Lung (tissue), 12 donors: ENCODE data around the gene GOLGA8B. TPM values are rescaled to one million over a fixed set of nuclear protein-coding genes. Genes with fewer than 3 reads are reported as not detected.

Experiments
- ATAC-seq: fragments of 200-7000 bp; cut with Tn5 transposase; one replicate; pipeline ENCODE4 v1.9.1; 2020; ENCODE audit warnings: moderate number of reproducible peaks; ENCODE audit not compliant: insufficient read depth, low FRiP score
- DNase-seq, 3 donors: peaks; one replicate each; pipeline ENCODE4 v3.0.0-alpha.2; 2013 to 2017
- H3K27ac ChIP-seq, 2 donors: one replicate each; pipeline ENCODE4 v1.5.1; 2013; ENCODE audit warnings: mild to moderate bottlenecking in 2 of 2, moderate library complexity in 2 of 2, control low read depth in 1 of 2, inconsistent platforms in 1 of 2, low read depth in 1 of 2, low read length in 1 of 2
- H3K27me3 ChIP-seq, 3 donors: one replicate each; pipeline ENCODE4 v1.5.1; 2013; ENCODE audit warnings: low read length in 2 of 3; ENCODE audit not compliant: control insufficient read depth in 3 of 3, insufficient read depth in 3 of 3
- H3K36me3 ChIP-seq, 4 donors: one replicate each; pipeline ENCODE4 v1.5.1; 2013; ENCODE audit warnings: low read length in 4 of 4, mild to moderate bottlenecking in 1 of 4, moderate library complexity in 1 of 4; ENCODE audit not compliant: control insufficient read depth in 4 of 4, insufficient read depth in 4 of 4
- H3K4me1 ChIP-seq, 5 donors: one replicate each; pipeline ENCODE4 v1.5.1; 2013; ENCODE audit warnings: low read length in 5 of 5, mild to moderate bottlenecking in 2 of 5, moderate library complexity in 1 of 5; ENCODE audit not compliant: control insufficient read depth in 5 of 5, insufficient read depth in 5 of 5
- H3K4me3 ChIP-seq: one replicate; pipeline ENCODE4 v1.5.1; 2013; ENCODE audit warnings: mild to moderate bottlenecking, control low read depth, moderate library complexity
- H3K9ac ChIP-seq, 2 donors: one replicate each; pipeline ENCODE4 v1.5.1; 2013; ENCODE audit warnings: low read length in 2 of 2, control low read depth in 1 of 2; ENCODE audit not compliant: insufficient read depth in 1 of 2
- H3K9me3 ChIP-seq, 4 donors: one replicate each; pipeline ENCODE4 v1.5.1; 2013; ENCODE audit warnings: low read length in 3 of 4, mild to moderate bottlenecking in 1 of 4, moderate library complexity in 1 of 4; ENCODE audit not compliant: control insufficient read depth in 4 of 4, insufficient read depth in 3 of 4
- WGBS, 2 donors: extraction: QIAGEN DNeasy Blood & Tissue Kit; methylation state at CpG; one replicate each; pipeline ENCODE4 v1.1.7; 2013; 5-methylcytosine and 5-hydroxymethylcytosine counted together
- polyA plus RNA-seq, 2 donors: library from polyadenylated mRNA; stranded (reverse); fragments of 200-250 nt; gene quantifications; one replicate each; pipeline ENCODE4 v1.2.1, GENCODE V29; 2013
- total RNA-seq, 2 donors: library from RNA; depleted of rRNA in 1 of 2; stranded (reverse); fragments of >200 nt in 1 of 2; gene quantifications; one replicate each; pipeline ENCODE4 v1.2.1, GENCODE V29; 2014 to 2021
- TF ChIP-seq, protein P1 (sequence below): IDR thresholded peaks from 2 replicates; pipeline ENCODE4 v1.5.1; 2012; ENCODE audit warnings: mild to moderate bottlenecking; ENCODE audit errors: control extremely low read depth, extremely low read depth
- donor health status: control.
- donor health status: control.
- donor health status: Bipolar disorder and iron deficiency.
- donor health status: healthy.
- donor health status: DM: yes; HTN: yes; CAD: no.

GOLGA8B gene
- total and polyA plus RNA-seq, 4 donors: 5.9 to 92.3 (median 67.0) TPM

DNA sequence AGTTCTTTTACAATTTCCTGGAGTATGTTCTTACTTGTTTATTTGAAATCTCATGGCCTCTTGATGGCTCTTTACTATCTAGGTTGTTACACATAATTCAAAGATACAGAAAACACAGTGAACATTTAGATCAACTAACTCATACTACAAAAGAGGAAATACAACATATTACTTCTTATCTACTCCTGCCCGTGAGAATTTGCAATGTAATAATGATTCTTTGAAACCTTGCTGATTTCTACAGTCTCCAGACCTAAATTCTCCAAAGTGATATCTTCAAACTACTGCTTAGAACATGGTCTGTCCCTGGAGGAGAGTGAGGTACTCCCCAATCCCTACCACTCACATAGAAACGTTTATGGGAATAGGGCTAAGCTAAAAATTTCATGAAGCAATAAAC lies 29.9 kb upstream of the GOLGA8B start:
- Histone ChIP-seq H3K4me1 (peaks cover 0 to 5% (median 0%) of the 10 kb centered on the region in 5 donors), H3K9me3 (no peaks in the 10 kb centered on the region), H3K36me3 (no peaks in the 10 kb centered on the region), H3K27ac (no peak overlapping the region), H3K4me3 (no peak overlapping the region), H3K9ac (no peak overlapping the region), H3K27me3 (peaks cover 0 to 5% (median 2%) of the 10 kb centered on the region in 3 donors)
- TF ChIP-seq, protein P1, sequence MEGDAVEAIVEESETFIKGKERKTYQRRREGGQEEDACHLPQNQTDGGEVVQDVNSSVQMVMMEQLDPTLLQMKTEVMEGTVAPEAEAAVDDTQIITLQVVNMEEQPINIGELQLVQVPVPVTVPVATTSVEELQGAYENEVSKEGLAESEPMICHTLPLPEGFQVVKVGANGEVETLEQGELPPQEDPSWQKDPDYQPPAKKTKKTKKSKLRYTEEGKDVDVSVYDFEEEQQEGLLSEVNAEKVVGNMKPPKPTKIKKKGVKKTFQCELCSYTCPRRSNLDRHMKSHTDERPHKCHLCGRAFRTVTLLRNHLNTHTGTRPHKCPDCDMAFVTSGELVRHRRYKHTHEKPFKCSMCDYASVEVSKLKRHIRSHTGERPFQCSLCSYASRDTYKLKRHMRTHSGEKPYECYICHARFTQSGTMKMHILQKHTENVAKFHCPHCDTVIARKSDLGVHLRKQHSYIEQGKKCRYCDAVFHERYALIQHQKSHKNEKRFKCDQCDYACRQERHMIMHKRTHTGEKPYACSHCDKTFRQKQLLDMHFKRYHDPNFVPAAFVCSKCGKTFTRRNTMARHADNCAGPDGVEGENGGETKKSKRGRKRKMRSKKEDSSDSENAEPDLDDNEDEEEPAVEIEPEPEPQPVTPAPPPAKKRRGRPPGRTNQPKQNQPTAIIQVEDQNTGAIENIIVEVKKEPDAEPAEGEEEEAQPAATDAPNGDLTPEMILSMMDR: no peak
- WGBS, 2 donors: 9 to 28% methylated on average over 2 of the region's 2 CpGs
- no peak for DNase-seq
- ATAC-seq: no peak

DNA sequence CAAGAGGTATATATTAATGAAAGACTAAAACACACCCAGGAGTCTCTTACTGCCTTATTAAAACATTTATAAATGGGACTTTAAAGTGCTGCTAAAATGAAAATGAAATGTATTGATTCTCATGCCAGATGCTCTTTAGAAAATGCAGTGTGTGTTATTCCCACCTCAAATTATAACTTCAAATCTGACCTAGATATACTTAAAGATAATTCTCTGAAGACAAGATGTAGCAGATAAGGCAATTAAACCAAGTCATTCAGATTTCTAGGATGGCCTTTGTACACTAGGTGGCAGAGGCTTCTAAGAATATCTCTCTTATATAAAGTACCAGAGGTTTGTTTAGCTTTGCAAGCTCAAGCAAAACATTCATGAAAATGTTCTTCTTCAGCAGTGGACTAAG lies 26.9 kb upstream of the GOLGA8B start:
- TF ChIP-seq, protein P1: no peak
- no peak overlapping the region for H3K27ac ChIP-seq
- ATAC-seq (no peak), DNase-seq (peak in 2 of 3 donors; percentile 26 to 37)
- H3K4me3 ChIP-seq: no peak overlapping the region
- H3K9me3 ChIP-seq: no peaks in the 10 kb centered on the region
- H3K9ac ChIP-seq: no peak overlapping the region
- H3K27me3 ChIP-seq: peaks cover 0 to 2% (median 0%) of the 10 kb centered on the region in 3 donors
- peaks cover 0 to 19% (median 0%) of the 10 kb centered on the region in 5 donors for H3K4me1 ChIP-seq
- no peaks in the 10 kb centered on the region for H3K36me3 ChIP-seq

DNA sequence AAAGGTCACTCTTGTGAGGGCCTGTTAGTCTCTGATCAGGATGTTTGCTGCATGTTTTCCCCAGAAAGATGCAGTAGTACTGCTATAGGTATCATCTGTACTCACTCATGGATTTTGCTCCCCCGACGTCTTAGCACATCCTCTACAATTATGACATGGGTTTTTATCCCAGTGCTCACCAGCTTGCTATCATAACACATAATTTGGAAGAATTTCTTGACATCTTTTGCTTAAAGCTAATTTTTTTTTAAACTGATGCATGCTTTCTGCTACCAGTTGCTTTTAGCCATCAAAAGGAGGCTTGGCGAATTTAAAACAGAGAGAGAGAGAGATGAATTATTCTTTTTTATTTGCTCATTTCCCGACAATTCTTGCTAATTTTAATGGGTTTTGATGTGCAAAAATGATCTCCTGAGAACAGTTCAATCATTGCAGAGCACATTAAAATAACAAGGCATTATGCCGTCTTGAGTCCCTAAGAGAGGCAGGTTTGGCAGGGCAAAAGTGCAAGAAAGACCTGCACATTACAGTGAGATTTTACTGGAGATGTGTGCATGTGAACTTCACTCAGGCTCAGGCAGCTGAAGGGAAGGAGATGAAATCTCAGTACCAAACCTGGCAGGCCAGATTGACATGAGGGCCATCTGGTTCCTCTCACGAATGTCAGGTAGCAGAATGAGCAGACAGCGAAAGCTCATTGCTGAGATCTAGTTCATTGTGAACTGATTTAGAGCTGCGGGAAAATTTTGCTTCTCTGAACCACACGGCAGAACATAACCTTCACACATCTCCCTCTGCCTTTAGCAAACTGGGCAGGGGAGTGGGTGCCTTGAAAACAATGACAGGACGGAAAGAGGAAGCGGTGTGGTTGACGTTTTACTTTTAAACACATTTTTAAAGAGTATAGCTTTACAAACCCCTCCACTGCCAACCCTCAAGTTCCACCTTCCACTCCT lies 25.9 kb upstream of the GOLGA8B start:
- Histone ChIP-seq H3K9me3 (no peaks in the 10 kb centered on the region), H3K36me3 (no peaks in the 10 kb centered on the region), H3K27ac (no peak overlapping the region), H3K27me3 (no peaks in the 10 kb centered on the region), H3K4me1 (peaks cover 0 to 19% (median 0%) of the 10 kb centered on the region in 5 donors), H3K9ac (no peak overlapping the region), H3K4me3 (no peak overlapping the region)
- WGBS, 2 donors: 39 to 44% methylated on average over 12 of the region's 12 CpGs
- ATAC-seq (no peak), DNase-seq (no peak)
- TF ChIP-seq, protein P1: no peak
